B cell (primary cell): ENCODE measurements around the gene KIAA1328.
"Not testable (repeated sequence)": the region's sequence is repeated elsewhere in the genome, so short reads cannot be mapped to it uniquely, and the experiment has no call there.

ENCODE experiments used
- CTCF ChIP-seq: fragments of 200-600 bp; IDR thresholded peaks from one replicate; pipeline ENCODE4 v1.8.0; 2022; ENCODE audit warnings: antibody characterized with exemption, mild to moderate bottlenecking
- EZH2 ChIP-seq: IDR thresholded peaks from 2 replicates; pipeline ENCODE4 v1.6.1; 2012; ENCODE audit warnings: borderline replicate concordance, low read depth, mild to moderate bottlenecking, moderate library complexity, low read length; ENCODE audit not compliant: insufficient read depth, poor library complexity, severe bottlenecking

- TF ChIP-seq CTCF, EZH2: not testable (repeated sequence)
These were observed 80.4 kb downstream of the KIAA1328 start for GRCh38 chr18:36909282-36909681.
